Skeletal muscle cell (primary cell): ENCODE measurements around the gene RPS3.
"Not testable (repeated sequence)": the region's sequence is repeated elsewhere in the genome, so short reads cannot be mapped to it uniquely, and the experiment has no call there.

Experiments
- DNase-seq: peaks from one replicate; pipeline ENCODE4 v3.0.0-alpha.2; 2010; ENCODE audit warnings: low read depth
- H3K4me3 ChIP-seq: 2 replicates; pipeline ENCODE4 v1.5.1; 2011; ENCODE audit warnings: low read depth, mild to moderate bottlenecking, control low read depth, low read length, moderate library complexity

Gene RPS3

GRCh38 chr11:75376175-75376574 lies 23.1 kb upstream of the RPS3 start:
- no peak overlapping the region for H3K4me3 ChIP-seq
- no peak for DNase-seq

- not testable (repeated sequence) for H3K4me3 ChIP-seq, DNase-seq
Measured at GRCh38 chr11:75378776-75379175, 20.5 kb upstream of the RPS3 start.

- no peak overlapping the region for H3K4me3 ChIP-seq
Measured at GRCh38 chr11:75380245-75380644, 19.1 kb upstream of the RPS3 start.

DNA sequence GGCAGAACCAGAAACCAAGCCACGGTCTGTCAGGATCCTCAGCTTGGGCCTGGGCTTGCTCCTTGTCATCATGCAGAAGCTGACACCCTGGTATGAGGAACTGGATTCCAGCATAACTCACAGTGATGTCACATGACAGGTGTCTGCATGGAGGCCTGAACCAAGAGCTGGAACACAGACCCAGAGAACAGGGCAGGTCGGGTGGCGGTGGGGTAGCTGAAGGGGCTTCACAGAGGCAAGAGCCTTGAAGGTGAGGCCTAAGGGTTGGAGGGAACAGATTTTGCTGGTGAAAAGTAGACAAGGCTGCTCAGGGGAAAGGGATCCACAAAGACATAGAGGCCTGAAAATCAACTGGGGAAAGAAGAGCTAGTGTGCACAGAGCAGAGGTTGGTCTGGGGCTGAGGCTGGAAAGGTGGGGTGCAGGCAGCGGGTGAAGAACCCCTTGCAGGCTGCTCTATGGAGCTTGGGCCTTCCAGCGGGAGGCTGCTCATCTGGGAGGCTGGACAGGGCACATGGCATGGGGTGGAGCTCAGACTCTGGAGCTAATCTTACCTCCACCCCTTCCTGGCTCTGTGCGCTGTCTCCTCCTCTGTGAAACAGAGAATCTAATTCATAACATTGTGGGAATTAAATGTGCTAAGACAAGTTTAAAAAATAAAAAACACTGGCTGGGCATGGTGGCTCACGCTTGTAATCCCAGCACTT lies 18.4 kb upstream of the RPS3 start:
- DNase-seq, result no peak
- H3K4me3 ChIP-seq, result no peak overlapping the region

More at GRCh38 chr11:75380245-75380644, 19.1 kb upstream of the RPS3 start:
- DNase-seq, result no peak

- DNase-seq, result no peak
- no peak overlapping the region for H3K4me3 ChIP-seq
Measured at GRCh38 chr11:75383246-75383645, 16.1 kb upstream of the RPS3 start.

DNA sequence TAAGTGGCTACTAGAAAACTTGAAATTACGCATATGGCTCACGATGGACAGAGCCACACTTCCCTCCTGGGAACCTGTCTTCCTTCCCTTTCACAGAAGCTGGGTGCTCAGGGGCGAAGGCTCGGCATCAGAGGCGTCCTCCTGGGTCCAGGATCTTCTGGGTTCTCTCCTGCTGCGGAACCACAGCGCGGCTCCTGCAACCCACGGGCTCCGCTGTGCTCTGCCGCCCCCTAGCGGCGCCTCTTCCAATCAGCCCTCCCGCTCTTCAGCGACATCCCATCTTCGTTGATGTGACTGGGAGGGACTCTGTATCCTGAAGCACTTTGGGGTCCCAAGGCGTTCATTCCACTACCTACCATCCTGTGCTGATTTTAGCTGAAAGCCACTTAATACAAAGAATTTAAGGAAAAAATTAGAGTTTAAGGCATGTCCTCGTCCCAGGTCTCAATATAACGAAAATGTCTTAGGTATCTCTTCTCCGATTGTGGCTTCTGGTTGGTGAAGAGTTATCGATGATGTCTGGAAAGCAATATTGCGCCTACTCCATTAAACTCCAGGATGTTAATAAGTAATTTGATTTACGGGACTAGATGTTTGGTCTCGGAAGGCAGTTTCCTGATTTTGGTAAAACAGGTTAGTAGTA lies 14.8 kb upstream of the RPS3 start:
- H3K4me3 ChIP-seq, result no peak overlapping the region
- no peak for DNase-seq

- no peak for DNase-seq
- no peak overlapping the region for H3K4me3 ChIP-seq
Measured at GRCh38 chr11:75386942-75387630, 12.2 kb upstream of the RPS3 start.

DNA sequence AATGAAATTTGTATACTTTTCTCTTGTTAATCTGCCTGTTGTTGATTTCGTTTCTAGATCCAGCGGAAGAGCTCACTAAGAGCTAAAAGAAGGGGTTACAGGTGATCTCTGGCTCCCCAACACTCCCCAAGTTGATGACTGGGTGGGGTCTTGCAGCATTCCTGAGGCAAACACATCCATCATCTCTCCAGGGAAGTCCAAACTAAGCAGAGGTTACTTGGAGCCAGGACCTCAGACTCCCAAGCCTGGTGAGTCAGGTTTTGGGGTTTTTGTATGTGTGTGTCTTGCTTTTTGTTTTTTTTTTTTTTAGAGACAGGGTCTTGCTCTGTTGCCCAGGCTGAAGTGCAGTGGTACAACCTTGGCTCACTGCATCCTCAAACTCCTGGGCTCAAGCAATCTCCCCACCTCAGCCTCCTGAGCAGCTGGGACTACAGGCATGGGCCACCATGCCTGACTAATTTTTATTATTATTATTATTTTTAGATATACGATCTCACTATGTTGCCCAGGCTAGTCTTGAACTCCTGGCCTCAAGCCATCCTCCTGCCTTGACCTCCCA lies 11.5 kb upstream of the RPS3 start:
- no peak overlapping the region for H3K4me3 ChIP-seq
- DNase-seq, result no peak

DNA sequence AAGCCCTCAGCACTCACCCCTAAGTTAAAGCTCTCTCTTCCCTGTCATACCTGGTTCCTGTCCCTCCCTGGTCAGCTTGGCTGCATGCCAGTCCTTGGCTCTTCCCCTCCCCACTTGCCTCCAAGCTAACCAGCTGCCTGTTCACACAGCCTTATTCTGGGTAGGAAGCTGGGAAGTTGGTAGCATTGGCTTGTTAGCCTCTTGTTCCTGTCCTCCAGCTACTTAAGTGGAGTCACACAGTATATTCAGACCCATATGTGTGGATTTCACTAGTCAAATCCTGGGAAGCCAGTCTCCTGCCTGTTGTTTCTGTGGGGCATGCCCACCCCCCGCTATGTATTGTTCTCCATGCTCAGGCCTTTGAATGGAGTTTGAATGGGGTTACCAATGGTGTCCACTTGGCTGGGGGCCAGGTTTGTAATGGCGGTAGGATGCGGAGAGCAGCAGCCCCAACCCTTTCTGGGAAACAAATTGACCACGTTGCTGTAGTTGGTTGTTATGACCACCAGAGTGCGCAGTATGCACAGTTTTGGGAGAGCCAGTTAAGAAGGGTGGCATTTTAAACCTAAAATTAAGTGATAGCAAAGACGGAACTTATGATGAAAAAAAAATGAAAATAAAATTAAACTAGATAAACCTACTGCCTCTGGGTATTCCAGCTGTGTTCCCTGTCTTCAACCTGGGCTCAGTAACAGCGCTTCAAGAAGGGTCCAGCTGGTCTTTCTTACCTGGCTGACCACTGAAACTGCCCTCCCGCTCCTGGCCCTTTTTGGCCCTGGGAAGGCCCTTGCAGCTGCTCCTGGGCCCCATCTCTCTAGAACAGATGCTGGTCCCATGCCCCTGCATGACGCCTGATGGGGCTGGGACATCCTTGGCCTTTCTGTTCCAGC lies 10.7 kb upstream of the RPS3 start:
- no peak overlapping the region for H3K4me3 ChIP-seq

GRCh38 chr11:75389276-75389605 lies 10.1 kb upstream of the RPS3 start:
- no peak overlapping the region for H3K4me3 ChIP-seq
- no peak for DNase-seq

More for the DNA sequence above, 10.7 kb upstream of the RPS3 start:
- no peak for DNase-seq

GRCh38 chr11:75389925-75390324 lies 9.4 kb upstream of the RPS3 start:
- DNase-seq, result no peak
- no peak overlapping the region for H3K4me3 ChIP-seq

- H3K4me3 ChIP-seq, result no peak overlapping the region
Measured at GRCh38 chr11:75394085-75394840, 5.1 kb upstream of the RPS3 start.

DNA sequence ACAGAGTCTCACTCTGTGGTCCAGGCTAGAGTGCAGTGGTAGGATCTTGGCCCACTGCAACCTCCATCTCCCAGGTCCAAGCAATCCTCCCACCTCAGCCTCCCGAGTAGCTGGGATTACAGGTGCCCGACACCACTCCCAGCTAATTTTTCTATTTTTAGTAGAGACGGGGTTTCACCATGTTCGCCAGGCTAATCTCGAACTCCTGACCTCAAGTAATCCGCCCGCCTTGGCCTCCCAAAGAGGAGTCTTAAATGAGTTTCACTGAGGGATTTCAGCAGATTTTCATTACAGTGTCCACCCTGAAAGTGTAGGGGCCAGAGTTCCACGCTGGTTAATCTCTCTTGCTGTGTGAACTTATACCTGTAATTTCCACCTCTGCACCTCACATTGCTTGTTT lies 412 bp upstream of the RPS3 start:
- no peak for DNase-seq
- H3K4me3 ChIP-seq, result no peak overlapping the region

More at GRCh38 chr11:75394085-75394840, 5.1 kb upstream of the RPS3 start:
- no peak for DNase-seq

GRCh38 chr11:75400146-75400865 lies 988 bp downstream of the RPS3 start:
- H3K4me3 ChIP-seq, result peak overlapping the region; percentile 99
- DNase-seq, result no peak

GRCh38 chr11:75402002-75402773 lies 2.9 kb downstream of the RPS3 start:
- H3K4me3 ChIP-seq, result peak overlapping the region; percentile 99
- DNase-seq, result no peak

GRCh38 chr11:75403037-75403436 lies 3.7 kb downstream of the RPS3 start:
- DNase-seq, result no peak
- H3K4me3 ChIP-seq, result no peak overlapping the region

DNA sequence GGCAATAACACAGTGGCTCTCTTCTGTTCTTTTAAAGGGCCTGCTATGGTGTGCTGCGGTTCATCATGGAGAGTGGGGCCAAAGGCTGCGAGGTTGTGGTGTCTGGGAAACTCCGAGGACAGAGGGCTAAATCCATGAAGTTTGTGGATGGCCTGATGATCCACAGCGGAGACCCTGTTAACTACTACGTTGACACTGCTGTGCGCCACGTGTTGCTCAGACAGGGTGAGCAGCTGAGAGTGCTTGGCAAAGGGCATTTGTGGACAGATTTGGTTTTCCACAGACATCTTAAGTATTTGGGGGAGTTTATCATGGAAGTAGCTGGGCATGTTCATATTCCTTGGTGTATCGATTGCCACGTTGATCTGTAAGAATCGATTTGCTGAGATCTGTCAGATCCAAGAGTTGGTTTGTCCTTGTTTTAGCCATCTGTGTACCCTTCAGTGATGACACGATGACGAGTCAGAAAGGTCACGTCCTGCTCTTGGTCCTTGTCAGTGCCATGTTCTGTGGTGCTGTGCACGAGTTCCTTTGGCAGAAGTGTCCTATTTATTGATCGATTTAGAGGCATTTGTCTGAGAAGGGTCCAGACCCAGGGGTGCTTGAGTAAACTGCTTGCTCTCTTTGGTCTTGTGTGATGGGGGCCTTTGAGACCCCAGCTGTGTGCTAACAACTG lies 4.8 kb downstream of the RPS3 start:
- H3K4me3 ChIP-seq, result no peak overlapping the region
- DNase-seq, result no peak
